Fibroblast of lung (primary cell): ENCODE measurements around the gene WDR90. TPM values are rescaled to one million over a fixed set of nuclear protein-coding genes. Genes with fewer than 3 reads are reported as not detected.

ENCODE experiments used
- DNase-seq, 2 donors: peaks; one replicate each; pipeline versions ENCODE4 v3.0.0 to v3.0.0-alpha.2; 2010; ENCODE audit warnings: low read depth in 2 of 2
- H2AFZ ChIP-seq: 2 replicates; pipeline ENCODE4 v1.5.1; 2012; ENCODE audit warnings: low read length, control low read depth, inconsistent platforms
- H3K27ac ChIP-seq: 2 replicates; pipeline ENCODE4 v1.5.1; 2011; ENCODE audit warnings: low read length, control low read depth; ENCODE audit not compliant: insufficient read depth
- H3K27me3 ChIP-seq: 2 replicates; pipeline ENCODE4 v1.5.1; 2011; ENCODE audit warnings: mild to moderate bottlenecking, low read length; ENCODE audit not compliant: control insufficient read depth, insufficient read depth
- H3K36me3 ChIP-seq: 2 replicates; pipeline ENCODE4 v1.5.1; 2011; ENCODE audit warnings: low read length; ENCODE audit not compliant: control insufficient read depth, insufficient read depth
- H3K4me1 ChIP-seq: 2 replicates; pipeline ENCODE4 v1.5.1; 2011; ENCODE audit warnings: low read length; ENCODE audit not compliant: control insufficient read depth, insufficient read depth; ENCODE audit errors: extremely low read depth
- H3K4me2 ChIP-seq: 2 replicates; pipeline ENCODE4 v1.5.1; 2011; ENCODE audit warnings: low read length, control low read depth; ENCODE audit not compliant: insufficient read depth; ENCODE audit errors: extremely low read depth
- H3K4me3 ChIP-seq, 4 experiments: fragments of 200-600 bp in 1 of 4; sonication (generic) in 1 of 4; replicated peaks in 1 of 4; 2 replicates each; pipeline ENCODE4 v1.5.1; 2011 to 2016; ENCODE audit warnings: low read length in 4 of 4, low read depth in 3 of 4, mild to moderate bottlenecking in 3 of 4, control low read depth in 2 of 4, inconsistent platforms in 1 of 4, mixed read lengths in 1 of 4; ENCODE audit not compliant: insufficient read depth in 1 of 4; ENCODE audit errors: control extremely low read depth in 1 of 4
- H3K79me2 ChIP-seq: 2 replicates; pipeline ENCODE4 v1.5.1; 2012; ENCODE audit warnings: mild to moderate bottlenecking, low read length, inconsistent platforms; ENCODE audit not compliant: control insufficient read depth, insufficient read depth
- H3K9ac ChIP-seq: 2 replicates; pipeline ENCODE4 v1.5.1; 2011; ENCODE audit warnings: mild to moderate bottlenecking, low read length, control low read depth; ENCODE audit not compliant: insufficient read depth
- H3K9me3 ChIP-seq: 2 replicates; pipeline ENCODE4 v1.5.1; 2012; ENCODE audit warnings: low read depth, low read length; ENCODE audit not compliant: control insufficient read depth, insufficient read depth
- H4K20me1 ChIP-seq: 2 replicates; pipeline ENCODE4 v1.5.1; 2011; ENCODE audit warnings: low read length; ENCODE audit not compliant: control insufficient read depth, insufficient read depth; ENCODE audit errors: extremely low read depth
- CTCF ChIP-seq, 2 donors: IDR thresholded peaks in 1 of 2; conservative IDR thresholded peaks in 1 of 2; 1 replicate in 1 of 2; 2 replicates in 1 of 2; pipeline ENCODE4 v1.5.1; 2011 to 2012; ENCODE audit warnings: low read length in 2 of 2, control low read depth in 1 of 2, inconsistent platforms in 1 of 2, low read depth in 1 of 2, mild to moderate bottlenecking in 1 of 2
- EZH2 ChIP-seq: IDR thresholded peaks from 2 replicates; pipeline ENCODE4 v1.5.1; 2012; ENCODE audit warnings: low read length, control low read depth, mild to moderate bottlenecking; ENCODE audit errors: missing control alignments
- polyA plus RNA-seq, 2 donors: library from polyadenylated mRNA; depleted of rRNA in 1 of 2; stranded (reverse) in 1 of 2; unstranded in 1 of 2; fragments of >200 nt; gene quantifications; 2 replicates each; pipeline ENCODE4 v1.2.1, GENCODE V29; 2011 to 2012; ENCODE audit warnings: missing spikeins in 1 of 2
- total RNA-seq: library from RNA; depleted of rRNA; stranded (reverse); fragments of >200 nt; gene quantifications from 2 replicates; pipeline ENCODE4 v1.2.1, GENCODE V29; 2014

The WDR90 gene
- total and polyA plus RNA-seq, 2 donors (not counting 1 experiment from before 2014, with no cell fraction given): 2.9 to 4.8 TPM

GRCh38 chr16:705431-706188, 56.4 kb downstream of the WDR90 start, which contains the start of gene FBXL16:
TSS of gene FBXL16 (minus strand) at chr16:705801. CDS start at chr16:697405, 8,396 bp downstream.
- Histone ChIP-seq H3K4me2 (no peak within 1 kb of the TSS), H4K20me1 (no peaks in the 10 kb centered on the region), H3K27me3 (peaks cover 50% of the 10 kb centered on the region), H3K36me3 (no peaks in the 10 kb centered on the region), H3K27ac (no peak within 1 kb of the TSS), H3K9ac (no peak within 1 kb of the TSS), H3K79me2 (no peaks in the 10 kb centered on the region), H3K4me1 (peaks cover 8% of the 10 kb centered on the region), H3K4me3 (no peak within 1 kb of the TSS), H2AFZ (no peak within 1 kb of the TSS), H3K9me3 (no peaks in the 10 kb centered on the region)
- no peak for DNase-seq
- TF ChIP-seq EZH2: no peak
- TF ChIP-seq CTCF (conservative IDR thresholded peaks at IDR 0.05 in 1 of 2, IDR thresholded peaks at IDR 0.05 in 1 of 2; ENCODE audit: low read depth in 1 of 2, low read length in 2 of 2): no peak

GRCh38 chr16:706189-707061, 57.3 kb downstream of the WDR90 start:
- TF ChIP-seq EZH2 (peak; percentile 87), CTCF (conservative IDR thresholded peaks at IDR 0.05 in 1 of 2, IDR thresholded peaks at IDR 0.05 in 1 of 2; ENCODE audit: low read depth in 1 of 2, low read length in 2 of 2) (no peak)
- Histone ChIP-seq H3K36me3 (no peaks in the 10 kb centered on the region), H3K9me3 (no peaks in the 10 kb centered on the region), H3K79me2 (no peaks in the 10 kb centered on the region), H3K4me2 (no peak overlapping the region), H3K9ac (no peak overlapping the region), H3K4me1 (peaks cover 8% of the 10 kb centered on the region), H4K20me1 (no peaks in the 10 kb centered on the region), H3K27me3 (peaks cover 43% of the 10 kb centered on the region), H3K27ac (no peak overlapping the region), H3K4me3 (no peak overlapping the region), H2AFZ (no peak overlapping the region)
- no peak for DNase-seq

- no peak for TF ChIP-seq CTCF (conservative IDR thresholded peaks at IDR 0.05 in 1 of 2, IDR thresholded peaks at IDR 0.05 in 1 of 2; ENCODE audit: low read depth in 1 of 2, low read length in 2 of 2)
- TF ChIP-seq EZH2: no peak
- DNase-seq: no peak
- Histone ChIP-seq H3K79me2 (no peaks in the 10 kb centered on the region), H2AFZ (no peak overlapping the region), H3K4me2 (no peak overlapping the region), H3K9ac (no peak overlapping the region), H3K27me3 (peaks cover 39% of the 10 kb centered on the region), H3K4me1 (peaks cover 8% of the 10 kb centered on the region), H4K20me1 (no peaks in the 10 kb centered on the region), H3K36me3 (no peaks in the 10 kb centered on the region), H3K9me3 (no peaks in the 10 kb centered on the region), H3K4me3 (no peak overlapping the region), H3K27ac (no peak overlapping the region)
Observed at GRCh38 chr16:707062-707538, 57.9 kb downstream of the WDR90 start.
